ENCODE measurements around the gene FAM229B.

FAM229B gene

DNA sequence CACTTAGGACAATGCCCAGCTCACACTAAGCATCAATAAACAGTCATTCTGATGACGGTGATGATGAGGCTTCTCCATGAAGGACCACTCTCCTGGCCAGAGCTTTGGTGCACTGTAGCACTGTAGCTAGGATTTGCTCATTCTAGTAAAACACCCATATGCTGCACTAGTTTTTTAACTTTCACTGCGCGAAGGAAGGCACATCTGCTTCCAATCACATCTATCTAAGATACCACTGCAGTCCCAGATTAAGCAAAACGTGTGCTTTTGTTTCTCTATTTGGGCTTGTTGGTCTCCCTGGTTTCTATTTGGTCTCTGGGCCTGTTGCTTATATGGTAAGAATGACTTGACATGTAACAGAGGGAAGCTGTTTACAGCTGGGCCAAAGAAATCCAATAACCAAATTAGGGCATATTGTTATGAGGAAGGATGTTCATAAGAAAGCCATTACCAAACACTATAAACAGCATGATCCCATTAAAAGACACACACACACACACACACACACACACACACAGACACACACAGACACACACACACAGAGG, 62.4 kb downstream of the FAM229B start:
- DNase-seq (no peak), ATAC-seq (ENCODE audit: insufficient read depth, low read depth) (no peak)
- Histone ChIP-seq H3K27me3 (ENCODE audit: insufficient read depth, low read length, poor library complexity) (peaks cover 8% of the 10 kb centered on the region), H3K4me2 (ENCODE audit: insufficient read depth, low read length) (no peak overlapping the region), H3K4me3 (ENCODE audit: low read depth in 1 of 2, low read length in 2 of 2) (no peak overlapping the region), H3K79me2 (ENCODE audit: insufficient read depth, low read length) (no peaks in the 10 kb centered on the region), H3K27ac (ENCODE audit: low read length) (no peak overlapping the region), H3K9ac (ENCODE audit: low read depth, low read length) (no peak overlapping the region), H3K9me3 (ENCODE audit: insufficient read depth, low read length, severe bottlenecking) (no peaks in the 10 kb centered on the region), H4K20me1 (ENCODE audit: insufficient read depth, low read length) (no peaks in the 10 kb centered on the region), H3K36me3 (ENCODE audit: insufficient read depth, low read length) (no peaks in the 10 kb centered on the region), H3K4me1 (ENCODE audit: insufficient read depth, low read length) (no peaks in the 10 kb centered on the region), H2AFZ (ENCODE audit: low read depth, low read length) (no peak overlapping the region)
- no peak for TF ChIP-seq EZH2 (IDR thresholded peaks at IDR 0.05; ENCODE audit: borderline replicate concordance, low read depth, low read length, severe bottlenecking)
- TF ChIP-seq, protein P1, sequence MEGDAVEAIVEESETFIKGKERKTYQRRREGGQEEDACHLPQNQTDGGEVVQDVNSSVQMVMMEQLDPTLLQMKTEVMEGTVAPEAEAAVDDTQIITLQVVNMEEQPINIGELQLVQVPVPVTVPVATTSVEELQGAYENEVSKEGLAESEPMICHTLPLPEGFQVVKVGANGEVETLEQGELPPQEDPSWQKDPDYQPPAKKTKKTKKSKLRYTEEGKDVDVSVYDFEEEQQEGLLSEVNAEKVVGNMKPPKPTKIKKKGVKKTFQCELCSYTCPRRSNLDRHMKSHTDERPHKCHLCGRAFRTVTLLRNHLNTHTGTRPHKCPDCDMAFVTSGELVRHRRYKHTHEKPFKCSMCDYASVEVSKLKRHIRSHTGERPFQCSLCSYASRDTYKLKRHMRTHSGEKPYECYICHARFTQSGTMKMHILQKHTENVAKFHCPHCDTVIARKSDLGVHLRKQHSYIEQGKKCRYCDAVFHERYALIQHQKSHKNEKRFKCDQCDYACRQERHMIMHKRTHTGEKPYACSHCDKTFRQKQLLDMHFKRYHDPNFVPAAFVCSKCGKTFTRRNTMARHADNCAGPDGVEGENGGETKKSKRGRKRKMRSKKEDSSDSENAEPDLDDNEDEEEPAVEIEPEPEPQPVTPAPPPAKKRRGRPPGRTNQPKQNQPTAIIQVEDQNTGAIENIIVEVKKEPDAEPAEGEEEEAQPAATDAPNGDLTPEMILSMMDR (IDR thresholded peaks at IDR 0.05; ENCODE audit: borderline replicate concordance, extremely low read depth, low read length, poor library complexity, severe bottlenecking) = no peak

DNA sequence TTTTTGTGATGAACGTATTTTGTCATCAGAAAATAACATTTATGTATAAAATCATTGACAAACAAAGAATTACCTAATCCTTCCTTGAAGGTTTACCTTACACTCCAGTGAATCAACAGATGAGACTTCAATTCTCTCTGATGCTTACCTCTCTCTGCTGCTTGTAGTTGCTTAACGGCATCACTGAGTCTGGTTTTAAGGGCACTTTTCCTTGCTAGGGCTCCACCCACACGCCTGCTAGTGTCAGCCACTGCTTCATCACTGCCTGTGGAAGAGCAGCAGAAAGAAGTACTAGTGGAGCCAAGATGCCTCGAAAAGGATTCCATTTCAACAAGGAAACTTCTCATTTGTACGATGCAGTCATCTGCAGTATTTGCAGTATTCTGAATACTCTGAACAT, 63.0 kb downstream of the FAM229B start:
- no peak for TF ChIP-seq EZH2 (IDR thresholded peaks at IDR 0.05; ENCODE audit: borderline replicate concordance, low read depth, low read length, severe bottlenecking)
- TF ChIP-seq, protein P1 (IDR thresholded peaks at IDR 0.05; ENCODE audit: borderline replicate concordance, extremely low read depth, low read length, poor library complexity, severe bottlenecking) = no peak
- H3K36me3 ChIP-seq (ENCODE audit: insufficient read depth, low read length) = no peaks in the 10 kb centered on the region
- no peaks in the 10 kb centered on the region for H3K4me1 ChIP-seq (ENCODE audit: insufficient read depth, low read length)
- no peaks in the 10 kb centered on the region for H3K79me2 ChIP-seq (ENCODE audit: insufficient read depth, low read length)
- H3K9ac ChIP-seq (ENCODE audit: low read depth, low read length) = no peak overlapping the region
- no peak overlapping the region for H3K27ac ChIP-seq (ENCODE audit: low read length)
- H2AFZ ChIP-seq (ENCODE audit: low read depth, low read length) = no peak overlapping the region
- H3K9me3 ChIP-seq (ENCODE audit: insufficient read depth, low read length, severe bottlenecking) = no peaks in the 10 kb centered on the region
- ATAC-seq (ENCODE audit: insufficient read depth, low read depth) (no peak), DNase-seq (no peak)
- H3K4me3 ChIP-seq (ENCODE audit: low read depth in 1 of 2, low read length in 2 of 2) = no peak overlapping the region
- H3K4me2 ChIP-seq (ENCODE audit: insufficient read depth, low read length) = no peak overlapping the region
- H3K27me3 ChIP-seq (ENCODE audit: insufficient read depth, low read length, poor library complexity) = peaks cover 8% of the 10 kb centered on the region
- H4K20me1 ChIP-seq (ENCODE audit: insufficient read depth, low read length) = no peaks in the 10 kb centered on the region

All from DND-41 (cell line).